KMS-11 (cell line): ENCODE results near the gene EHF.

Experiments
- H2AFZ ChIP-seq: fragments of 200-600 bp; sonication (generic); 2 replicates; pipeline ENCODE4 v1.6.1; 2016; ENCODE audit warnings: antibody characterized with exemption, mixed run types, low read depth
- H3K27ac ChIP-seq: fragments of 200-600 bp; sonication (generic); 2 replicates; pipeline ENCODE4 v1.6.1; 2016; ENCODE audit warnings: mild to moderate bottlenecking, mixed run types
- H3K27me3 ChIP-seq: fragments of 200-600 bp; sonication (generic); 2 replicates; pipeline ENCODE4 v1.6.1; 2017; ENCODE audit warnings: mild to moderate bottlenecking, low read depth, mixed run types, moderate library complexity; ENCODE audit not compliant: insufficient read depth
- H3K36me3 ChIP-seq: fragments of 200-600 bp; sonication (generic); 2 replicates; pipeline ENCODE4 v1.6.1; 2017; ENCODE audit warnings: mild to moderate bottlenecking, mixed run types; ENCODE audit not compliant: insufficient read depth
- H3K4me1 ChIP-seq: fragments of 200-600 bp; sonication (generic); 2 replicates; pipeline ENCODE4 v1.6.1; 2016; ENCODE audit warnings: mild to moderate bottlenecking, low read depth, mixed run types; ENCODE audit not compliant: poor library complexity, severe bottlenecking
- H3K4me2 ChIP-seq: fragments of 200-600 bp; sonication (generic); 2 replicates; pipeline ENCODE4 v1.7.0; 2016; ENCODE audit warnings: mild to moderate bottlenecking, mixed run types
- H3K4me3 ChIP-seq: fragments of 200-600 bp; sonication (generic); IDR thresholded peaks from 2 replicates; pipeline ENCODE4 v1.6.1; 2017; ENCODE audit warnings: low read depth, low read length, mixed read lengths; ENCODE audit not compliant: insufficient read depth
- H3K79me2 ChIP-seq: fragments of 200-600 bp; sonication (generic); 2 replicates; pipeline ENCODE4 v1.6.1; 2016; ENCODE audit warnings: low read depth, mixed run types; ENCODE audit not compliant: insufficient read depth
- H3K9ac ChIP-seq: fragments of 200-600 bp; sonication (generic); 2 replicates; pipeline ENCODE4 v1.6.1; 2016; ENCODE audit warnings: mild to moderate bottlenecking, mixed run types
- H4K20me1 ChIP-seq: fragments of 200-600 bp; sonication (generic); 2 replicates; pipeline ENCODE4 v1.6.1; 2016; ENCODE audit warnings: mild to moderate bottlenecking, mixed run types; ENCODE audit not compliant: insufficient read depth
- CTCF ChIP-seq: fragments of 200-600 bp; sonication (generic); conservative IDR thresholded peaks from 2 replicates; pipeline ENCODE4 v1.6.1; 2017; ENCODE audit warnings: low read depth, mild to moderate bottlenecking, antibody characterized with exemption, low read length, moderate library complexity, mixed read lengths

EHF gene

GRCh38 chr11:34610324-34611041 lies 10.4 kb upstream of the EHF start:
- no peak overlapping the region for H2AFZ ChIP-seq
- H3K4me1 ChIP-seq, result no peaks in the 10 kb centered on the region
- H4K20me1 ChIP-seq, result no peaks in the 10 kb centered on the region
- no peak overlapping the region for H3K9ac ChIP-seq
- H3K4me3 ChIP-seq, result no peak overlapping the region
- H3K27me3 ChIP-seq, result no peaks in the 10 kb centered on the region
- no peak overlapping the region for H3K27ac ChIP-seq
- H3K36me3 ChIP-seq, result no peaks in the 10 kb centered on the region
- no peak overlapping the region for H3K4me2 ChIP-seq
- H3K79me2 ChIP-seq, result no peaks in the 10 kb centered on the region
- TF ChIP-seq CTCF, result no peak

GRCh38 chr11:34613015-34613414 lies 7.9 kb upstream of the EHF start:
- Histone ChIP-seq H3K4me3 (no peak overlapping the region), H4K20me1 (no peaks in the 10 kb centered on the region), H3K27me3 (no peaks in the 10 kb centered on the region), H3K4me2 (no peak overlapping the region), H3K4me1 (no peaks in the 10 kb centered on the region), H3K79me2 (no peaks in the 10 kb centered on the region), H3K9ac (no peak overlapping the region), H3K27ac (no peak overlapping the region), H2AFZ (no peak overlapping the region), H3K36me3 (no peaks in the 10 kb centered on the region)
- TF ChIP-seq CTCF, result no peak

GRCh38 chr11:34613552-34614056 lies 7.3 kb upstream of the EHF start:
- H3K27ac ChIP-seq, result no peak overlapping the region
- no peak overlapping the region for H2AFZ ChIP-seq
- no peak for TF ChIP-seq CTCF
- no peaks in the 10 kb centered on the region for H3K4me1 ChIP-seq
- H3K36me3 ChIP-seq, result no peaks in the 10 kb centered on the region
- no peak overlapping the region for H3K4me3 ChIP-seq
- no peaks in the 10 kb centered on the region for H3K27me3 ChIP-seq
- H3K79me2 ChIP-seq, result no peaks in the 10 kb centered on the region
- no peak overlapping the region for H3K4me2 ChIP-seq
- no peak overlapping the region for H3K9ac ChIP-seq
- H4K20me1 ChIP-seq, result no peaks in the 10 kb centered on the region

GRCh38 chr11:34614344-34615104 lies 6.4 kb upstream of the EHF start:
- TF ChIP-seq CTCF, result no peak
- Histone ChIP-seq H3K4me2 (no peak overlapping the region), H3K4me1 (no peaks in the 10 kb centered on the region), H4K20me1 (no peaks in the 10 kb centered on the region), H3K4me3 (no peak overlapping the region), H2AFZ (no peak overlapping the region), H3K79me2 (no peaks in the 10 kb centered on the region), H3K27ac (no peak overlapping the region), H3K27me3 (no peaks in the 10 kb centered on the region), H3K9ac (no peak overlapping the region), H3K36me3 (no peaks in the 10 kb centered on the region)
